ENCODE results near the gene TMEM19. TPM values are rescaled to one million over a fixed set of nuclear protein-coding genes. Genes with fewer than 3 reads are reported as not detected.

Gene TMEM19
- total RNA-seq, 1 donor from 2014 or later, result 31.4 TPM

DNA sequence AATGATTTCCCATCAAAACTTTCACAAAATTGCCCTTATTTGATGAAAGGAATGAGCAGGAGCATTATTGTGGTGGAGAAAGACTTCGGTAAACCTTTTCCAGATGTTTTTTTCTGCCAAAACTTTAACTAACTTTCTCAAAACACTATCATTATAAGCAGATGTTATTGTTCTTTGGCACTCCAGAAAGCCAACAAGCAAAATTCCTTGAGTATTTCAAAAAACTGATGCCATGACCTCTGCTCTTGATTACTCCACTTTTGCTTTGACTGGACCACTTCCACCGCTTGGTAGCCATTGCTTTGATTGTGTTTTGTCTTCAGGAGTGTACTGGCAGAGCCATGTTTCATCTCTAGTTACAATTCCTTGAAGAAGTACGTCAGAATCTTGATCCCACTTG is 39.1 kb downstream of the TMEM19 start:
- H3K27me3 ChIP-seq (ENCODE audit: low read depth), result no peaks in the 10 kb centered on the region
- intact Hi-C loops (cut with DNase I), result no loop called here
- DNase-seq (no peak), ATAC-seq (no peak)
- no peak overlapping the region for H3K4me3 ChIP-seq
- no peaks in the 10 kb centered on the region for H3K9me3 ChIP-seq
- no peaks in the 10 kb centered on the region for H3K4me1 ChIP-seq
- no peak overlapping the region for H3K27ac ChIP-seq
- TF ChIP-seq, protein P1, sequence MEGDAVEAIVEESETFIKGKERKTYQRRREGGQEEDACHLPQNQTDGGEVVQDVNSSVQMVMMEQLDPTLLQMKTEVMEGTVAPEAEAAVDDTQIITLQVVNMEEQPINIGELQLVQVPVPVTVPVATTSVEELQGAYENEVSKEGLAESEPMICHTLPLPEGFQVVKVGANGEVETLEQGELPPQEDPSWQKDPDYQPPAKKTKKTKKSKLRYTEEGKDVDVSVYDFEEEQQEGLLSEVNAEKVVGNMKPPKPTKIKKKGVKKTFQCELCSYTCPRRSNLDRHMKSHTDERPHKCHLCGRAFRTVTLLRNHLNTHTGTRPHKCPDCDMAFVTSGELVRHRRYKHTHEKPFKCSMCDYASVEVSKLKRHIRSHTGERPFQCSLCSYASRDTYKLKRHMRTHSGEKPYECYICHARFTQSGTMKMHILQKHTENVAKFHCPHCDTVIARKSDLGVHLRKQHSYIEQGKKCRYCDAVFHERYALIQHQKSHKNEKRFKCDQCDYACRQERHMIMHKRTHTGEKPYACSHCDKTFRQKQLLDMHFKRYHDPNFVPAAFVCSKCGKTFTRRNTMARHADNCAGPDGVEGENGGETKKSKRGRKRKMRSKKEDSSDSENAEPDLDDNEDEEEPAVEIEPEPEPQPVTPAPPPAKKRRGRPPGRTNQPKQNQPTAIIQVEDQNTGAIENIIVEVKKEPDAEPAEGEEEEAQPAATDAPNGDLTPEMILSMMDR (IDR thresholded peaks at IDR 0.05), result no peak
- H3K36me3 ChIP-seq, result no peaks in the 10 kb centered on the region

DNA sequence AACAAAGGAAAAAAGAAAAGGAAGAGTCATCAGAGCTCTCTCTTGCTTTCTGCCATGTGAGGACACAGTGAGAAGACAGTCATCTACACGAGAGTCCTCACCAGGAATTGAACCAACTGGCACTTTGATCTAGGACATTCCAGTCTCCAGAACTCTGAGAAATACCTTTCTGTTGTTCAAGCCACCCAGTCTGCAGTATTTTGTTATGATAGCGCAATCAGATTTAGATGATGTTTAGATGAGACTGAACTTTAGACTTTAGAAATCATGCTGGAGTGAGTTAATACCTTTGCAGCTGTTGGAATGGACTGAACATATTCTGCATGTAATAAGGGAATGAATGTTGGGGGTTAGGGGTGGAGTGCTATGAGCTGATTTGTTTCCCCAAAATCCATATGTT is 40.7 kb downstream of the TMEM19 start:
- Histone ChIP-seq H3K27me3 (ENCODE audit: low read depth) (no peaks in the 10 kb centered on the region), H3K4me3 (no peak overlapping the region), H3K36me3 (no peaks in the 10 kb centered on the region), H3K4me1 (no peaks in the 10 kb centered on the region), H3K27ac (no peak overlapping the region), H3K9me3 (no peaks in the 10 kb centered on the region)
- intact Hi-C loops (cut with DNase I), result no loop called here
- DNase-seq (no peak), ATAC-seq (no peak)
- TF ChIP-seq, protein P1 (IDR thresholded peaks at IDR 0.05), result no peak

DNA sequence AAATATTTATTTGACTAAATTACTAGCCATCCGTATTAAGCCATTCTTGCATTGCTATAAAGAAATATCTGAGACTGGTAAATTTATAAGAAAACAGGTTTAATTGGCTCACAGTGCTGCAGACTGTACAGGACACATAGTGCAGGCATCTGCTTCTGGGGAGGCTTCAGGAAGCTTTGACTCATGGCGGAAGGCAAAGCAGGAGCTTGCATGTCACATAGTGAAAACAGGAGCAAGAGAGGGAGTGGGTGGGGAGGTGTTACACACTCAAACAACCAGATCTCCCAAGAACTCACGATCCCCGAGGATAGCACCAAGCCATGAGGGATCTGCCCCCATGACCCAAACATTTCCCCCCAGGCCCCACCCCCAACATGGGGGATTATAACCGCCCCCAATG is 42.1 kb downstream of the TMEM19 start:
- DNase-seq, result no peak
- Histone ChIP-seq H3K4me1 (no peaks in the 10 kb centered on the region), H3K36me3 (no peaks in the 10 kb centered on the region), H3K9me3 (no peaks in the 10 kb centered on the region), H3K27me3 (ENCODE audit: low read depth) (no peaks in the 10 kb centered on the region), H3K4me3 (no peak overlapping the region), H3K27ac (no peak overlapping the region)
- intact Hi-C loops (cut with DNase I), result no loop called here
- TF ChIP-seq, protein P1 (IDR thresholded peaks at IDR 0.05), result no peak
- ATAC-seq, result no peak

DNA sequence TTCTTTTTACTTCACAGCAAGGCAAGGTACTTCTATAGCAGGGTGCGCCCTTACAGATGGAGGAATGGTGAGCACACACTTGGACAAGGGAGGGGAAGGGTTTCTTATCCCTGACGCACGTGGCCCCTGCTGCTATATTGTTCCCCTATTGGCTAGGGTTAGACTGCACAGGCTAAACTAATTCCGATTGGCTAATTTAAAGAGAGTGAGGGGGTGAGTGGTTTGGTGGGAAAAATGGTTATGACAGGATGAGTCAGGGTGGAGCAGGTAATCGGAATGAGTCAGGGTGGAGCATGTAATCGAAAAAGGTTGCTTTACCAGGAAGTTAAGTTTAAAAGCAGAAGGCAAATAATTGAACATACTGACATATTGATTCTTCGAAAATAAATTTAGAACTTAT is 45.1 kb downstream of the TMEM19 start:
- no peak for DNase-seq
- H3K27ac ChIP-seq, result no peak overlapping the region
- H3K9me3 ChIP-seq, result no peaks in the 10 kb centered on the region
- no peaks in the 10 kb centered on the region for H3K36me3 ChIP-seq
- H3K4me1 ChIP-seq, result no peaks in the 10 kb centered on the region
- ATAC-seq, result no peak
- TF ChIP-seq, protein P1 (IDR thresholded peaks at IDR 0.05), result no peak
- H3K4me3 ChIP-seq, result no peak overlapping the region
- intact Hi-C loops (cut with DNase I), result no loop called here
- H3K27me3 ChIP-seq (ENCODE audit: low read depth), result no peaks in the 10 kb centered on the region

DNA sequence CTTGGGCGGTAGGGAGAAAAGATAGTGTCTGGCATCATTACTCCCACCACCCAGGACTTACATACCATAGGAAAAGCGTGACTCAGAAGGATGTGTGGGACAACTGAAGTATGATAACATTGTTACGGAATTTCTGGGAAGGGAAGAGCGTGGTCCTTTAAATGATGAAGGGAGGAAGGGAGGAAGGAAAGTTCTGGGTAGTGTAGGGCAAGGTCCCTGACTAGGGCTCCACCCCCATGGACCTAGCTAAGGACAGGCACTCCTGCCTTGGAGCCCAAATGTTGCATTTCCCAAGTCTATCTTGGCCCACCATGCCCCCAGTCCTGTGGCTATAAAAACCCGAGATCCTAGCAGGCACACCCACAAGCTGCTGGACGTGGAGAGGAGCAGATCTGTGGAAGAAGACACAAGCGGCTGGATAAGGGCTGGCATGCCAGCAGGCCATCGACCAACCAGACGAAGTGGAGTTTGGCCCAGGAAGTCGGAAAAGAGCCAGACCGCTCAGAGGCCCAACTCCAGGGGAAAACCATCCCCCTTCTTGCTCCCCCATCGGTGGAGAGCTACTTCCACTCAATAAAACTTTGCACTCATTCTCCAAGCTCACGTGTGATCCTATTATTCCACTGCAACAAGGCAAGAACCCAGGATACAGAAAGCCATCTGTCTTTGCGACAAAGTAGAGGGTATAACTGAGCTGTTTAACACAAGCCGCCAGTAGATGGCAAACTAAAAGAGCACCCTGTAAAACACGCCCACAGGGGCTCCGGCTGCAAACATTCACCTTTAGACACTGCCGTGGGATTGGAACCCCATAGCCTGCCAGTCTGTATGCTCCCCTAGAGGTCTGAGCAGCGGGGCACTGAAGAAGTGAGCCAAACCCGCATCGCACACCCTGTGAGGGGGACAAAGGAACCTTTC is 45.8 kb downstream of the TMEM19 start:
- H3K4me3 ChIP-seq, result no peak overlapping the region
- TF ChIP-seq, protein P1 (IDR thresholded peaks at IDR 0.05), result no peak
- ATAC-seq (no peak), DNase-seq (no peak)
- no peaks in the 10 kb centered on the region for H3K4me1 ChIP-seq
- H3K27me3 ChIP-seq (ENCODE audit: low read depth), result no peaks in the 10 kb centered on the region
- intact Hi-C loops (cut with DNase I), result no loop called here
- H3K36me3 ChIP-seq, result no peaks in the 10 kb centered on the region
- no peaks in the 10 kb centered on the region for H3K9me3 ChIP-seq
- H3K27ac ChIP-seq, result no peak overlapping the region
